Upper lobe of right lung (tissue), 1 donor: ENCODE measurements around the gene CASP9. TPM values are rescaled to one million over a fixed set of nuclear protein-coding genes. Genes with fewer than 3 reads are reported as not detected.
"Not testable (repeated sequence)": the region's sequence is repeated elsewhere in the genome, so short reads cannot be mapped to it uniquely, and the experiment has no call there.

Experiments
- ATAC-seq: fragments of 200-7000 bp; cut with Tn5 transposase; one replicate; pipeline ENCODE4 v1.9.1; 2020; ENCODE audit warnings: mild to moderate bottlenecking, moderate library complexity
- DNase-seq: peaks from one replicate; pipeline ENCODE4 v3.0.0-alpha.2; 2020
- H3K27ac ChIP-seq: fragments of 200-600 bp; one replicate; pipeline ENCODE4 v1.8.0; 2022
- H3K27me3 ChIP-seq: fragments of 200-600 bp; one replicate; pipeline ENCODE4 v1.8.0; 2022; ENCODE audit warnings: mild to moderate bottlenecking
- H3K36me3 ChIP-seq: fragments of 200-600 bp; one replicate; pipeline ENCODE4 v1.8.0; 2022
- H3K4me1 ChIP-seq: fragments of 200-600 bp; one replicate; pipeline ENCODE4 v1.8.0; 2022
- H3K4me3 ChIP-seq: fragments of 200-600 bp; one replicate; pipeline ENCODE4 v1.8.0; 2022; ENCODE audit warnings: mild to moderate bottlenecking
- H3K9me3 ChIP-seq: fragments of 200-600 bp; one replicate; pipeline ENCODE4 v1.8.0; 2022
- intact Hi-C: fragments of 100-400 bp; cut with DNase I; formaldehyde crosslinking; loops from one replicate; pipeline ENCODE4 v1.11.0; 2022
- total RNA-seq: library from RNA; stranded (reverse); fragmentation: NEBNext Ultra II Directional; extraction: Animal tissue kit (Norgen Biotek cat#: 25700); gene quantifications from one replicate; pipeline ENCODE4 v1.2.1, GENCODE V29; 2021
- TF ChIP-seq, protein P1 (sequence below): fragments of 200-600 bp; IDR thresholded peaks from one replicate; pipeline ENCODE4 v1.8.0; 2022; ENCODE audit warnings: antibody characterized with exemption
- donor health status: DM: no; HTN: yes; CAD: no; lungs with severe emphysema.

CASP9 gene
- total RNA-seq, 1 donor from 2014 or later, result 11.7 TPM

GRCh38 chr1:15525050-15526020 lies 1.3 kb upstream of the CASP9 start:
- TF ChIP-seq, protein P1, sequence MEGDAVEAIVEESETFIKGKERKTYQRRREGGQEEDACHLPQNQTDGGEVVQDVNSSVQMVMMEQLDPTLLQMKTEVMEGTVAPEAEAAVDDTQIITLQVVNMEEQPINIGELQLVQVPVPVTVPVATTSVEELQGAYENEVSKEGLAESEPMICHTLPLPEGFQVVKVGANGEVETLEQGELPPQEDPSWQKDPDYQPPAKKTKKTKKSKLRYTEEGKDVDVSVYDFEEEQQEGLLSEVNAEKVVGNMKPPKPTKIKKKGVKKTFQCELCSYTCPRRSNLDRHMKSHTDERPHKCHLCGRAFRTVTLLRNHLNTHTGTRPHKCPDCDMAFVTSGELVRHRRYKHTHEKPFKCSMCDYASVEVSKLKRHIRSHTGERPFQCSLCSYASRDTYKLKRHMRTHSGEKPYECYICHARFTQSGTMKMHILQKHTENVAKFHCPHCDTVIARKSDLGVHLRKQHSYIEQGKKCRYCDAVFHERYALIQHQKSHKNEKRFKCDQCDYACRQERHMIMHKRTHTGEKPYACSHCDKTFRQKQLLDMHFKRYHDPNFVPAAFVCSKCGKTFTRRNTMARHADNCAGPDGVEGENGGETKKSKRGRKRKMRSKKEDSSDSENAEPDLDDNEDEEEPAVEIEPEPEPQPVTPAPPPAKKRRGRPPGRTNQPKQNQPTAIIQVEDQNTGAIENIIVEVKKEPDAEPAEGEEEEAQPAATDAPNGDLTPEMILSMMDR, result no peak
- DNase-seq, result peak; percentile 99
- ATAC-seq, result peak; percentile 0
- Histone ChIP-seq H3K4me3 (peak overlapping the region; percentile 70), H3K36me3 (peaks cover 7% of the 10 kb centered on the region), H3K27me3 (no peaks in the 10 kb centered on the region), H3K4me1 (peaks cover 27% of the 10 kb centered on the region), H3K9me3 (no peaks in the 10 kb centered on the region), H3K27ac (peak overlapping the region; percentile 82)
- intact Hi-C loops, result no loop called here

DNA sequence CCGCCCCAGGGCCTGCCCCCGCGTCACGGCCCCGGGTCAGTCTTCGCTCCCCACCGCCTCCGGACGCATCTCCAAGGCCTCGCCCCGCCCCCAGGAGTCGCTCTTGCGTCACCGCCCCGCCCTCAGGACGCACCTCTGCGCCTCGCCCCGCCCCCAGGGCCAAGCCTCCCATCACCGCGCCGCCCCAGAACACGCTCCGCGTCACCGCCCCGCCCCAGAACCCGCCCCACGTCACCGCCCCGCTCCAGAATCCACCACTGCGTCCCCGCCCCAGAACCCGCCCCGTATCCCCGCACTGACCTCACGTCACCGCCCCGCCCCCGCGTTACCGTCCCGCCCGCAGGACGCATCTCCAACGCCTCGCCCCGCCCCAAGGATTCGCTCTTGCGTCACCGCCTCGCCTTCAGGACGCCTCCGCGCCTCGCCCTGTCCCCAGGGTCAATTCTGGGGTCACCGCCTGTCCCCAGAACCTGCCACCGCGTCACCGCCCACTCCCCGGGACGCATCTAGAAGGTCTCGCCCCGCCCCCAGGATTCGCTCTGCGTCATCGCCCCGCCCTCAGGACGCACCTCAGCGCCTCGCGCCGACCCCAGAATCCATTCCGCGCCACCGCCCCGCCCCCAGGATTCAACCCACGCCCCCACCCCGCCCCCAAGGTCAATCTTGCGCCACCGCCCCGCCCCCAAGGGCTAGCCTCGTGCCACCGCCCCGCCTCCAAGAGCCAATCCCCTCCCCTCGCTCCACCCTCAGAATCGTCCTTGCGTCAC lies 451 bp upstream of the CASP9 start:
- peaks cover 3% of the 10 kb centered on the region for H3K36me3 ChIP-seq
- intact Hi-C loops, result no loop called here
- ATAC-seq, result peak; percentile 80
- H3K27me3 ChIP-seq, result no peaks in the 10 kb centered on the region
- TF ChIP-seq, protein P1, result no peak
- H3K27ac ChIP-seq, result peak overlapping the region; percentile 94
- H3K4me1 ChIP-seq, result peaks cover 27% of the 10 kb centered on the region
- no peaks in the 10 kb centered on the region for H3K9me3 ChIP-seq
- DNase-seq, result peak; percentile 99
- peak overlapping the region; percentile 75 for H3K4me3 ChIP-seq

- intact Hi-C loops, result no loop called here
- no peak for ATAC-seq
- Histone ChIP-seq H3K27me3 (no peaks in the 10 kb centered on the region), H3K36me3 (no peaks in the 10 kb centered on the region), H3K9me3 (no peaks in the 10 kb centered on the region), H3K4me1 (peaks cover 27% of the 10 kb centered on the region), H3K27ac (peak overlapping the region; percentile 90), H3K4me3 (peak overlapping the region; percentile 75)
- no peak for DNase-seq
- TF ChIP-seq, protein P1, result no peak
These were observed 653 bp downstream of the CASP9 start for GRCh38 chr1:15523104-15524020.

DNA sequence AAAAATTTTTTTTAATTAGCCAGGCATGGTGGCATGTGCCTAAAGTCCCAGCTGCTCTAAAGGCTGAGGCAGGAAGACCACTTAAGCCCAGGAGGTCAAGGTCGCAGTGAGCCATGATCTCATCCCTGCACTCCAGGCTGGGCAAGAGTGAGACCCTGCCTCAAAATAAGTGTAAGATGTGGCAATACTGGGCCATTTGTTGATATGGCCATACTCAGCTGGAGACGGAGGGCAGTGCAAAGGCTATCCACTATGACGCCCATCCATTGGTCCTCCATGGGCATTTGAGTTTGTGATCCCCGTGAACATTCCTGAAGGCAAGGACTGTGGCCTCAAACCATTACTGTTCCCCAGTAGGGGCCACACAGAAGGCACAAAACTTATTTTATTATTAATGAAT lies 1.5 kb downstream of the CASP9 start:
- H3K4me1 ChIP-seq, result peaks cover 22% of the 10 kb centered on the region
- ATAC-seq (no peak), DNase-seq (no peak)
- intact Hi-C loops, result no loop called here
- peaks cover 5% of the 10 kb centered on the region for H3K36me3 ChIP-seq
- TF ChIP-seq, protein P1, result no peak
- no peak overlapping the region for H3K27ac ChIP-seq
- H3K4me3 ChIP-seq, result no peak overlapping the region
- H3K9me3 ChIP-seq, result no peaks in the 10 kb centered on the region
- H3K27me3 ChIP-seq, result no peaks in the 10 kb centered on the region

DNA sequence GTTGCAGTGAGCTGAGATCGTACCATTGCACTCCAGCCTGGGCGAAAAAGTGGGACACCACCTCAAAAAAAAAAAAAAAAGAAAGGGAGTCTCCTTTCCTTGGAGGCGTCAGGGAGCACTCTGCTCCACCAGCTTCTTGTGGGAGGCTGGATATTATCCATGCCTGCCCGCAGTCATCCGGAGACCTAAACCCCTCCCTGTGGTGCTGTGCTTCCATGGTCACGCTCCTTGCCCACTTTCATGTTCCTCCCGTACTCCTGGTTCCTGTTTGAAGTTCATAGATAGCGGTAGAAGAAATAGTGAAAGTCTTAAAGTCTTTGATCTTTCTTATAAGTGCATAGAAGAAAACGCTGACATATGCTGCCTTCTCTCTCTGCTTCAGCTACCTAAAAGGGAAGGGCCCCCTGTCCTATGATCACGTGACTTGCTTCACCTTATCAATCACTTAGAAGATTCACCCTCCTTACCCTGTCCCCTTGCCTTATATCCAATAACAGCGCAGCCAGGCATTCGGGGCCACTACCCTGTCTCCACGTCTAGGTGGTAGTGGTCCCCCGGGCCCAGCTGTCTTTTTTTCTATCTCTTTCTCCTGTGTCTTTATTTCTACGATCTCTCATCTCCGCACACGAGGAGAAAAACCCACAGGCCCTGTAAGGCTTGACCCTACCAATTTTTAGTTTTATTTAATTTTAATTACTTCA lies 2.7 kb downstream of the CASP9 start:
- not testable (repeated sequence) for ATAC-seq, H3K4me3 ChIP-seq, DNase-seq

More for the DNA sequence above, 2.7 kb downstream of the CASP9 start:
- H3K9me3 ChIP-seq, H3K27me3 ChIP-seq, intact Hi-C loops, H3K27ac ChIP-seq: not testable (repeated sequence)
- Histone ChIP-seq H3K4me1 (peaks cover 18% of the 10 kb centered on the region), H3K36me3 (peaks cover 17% of the 10 kb centered on the region)
